Heart left ventricle (tissue), 13 donors: ENCODE measurements around the gene NPAS2.

Experiments
- CTCF ChIP-seq, 12 donors: fragments of 200-600 bp; sonication (generic) in 4 of 12; IDR thresholded peaks; one replicate each; pipeline versions ENCODE4 v1.5.0 to v1.8.0; 2018 to 2022; ENCODE audit warnings: antibody characterized with exemption in 12 of 12, mild to moderate bottlenecking in 5 of 12
- POLR2A ChIP-seq, 2 donors: fragments of 450-650 bp; IDR thresholded peaks; one replicate each; pipeline ENCODE4 v1.6.1; 2017; ENCODE audit warnings: antibody characterized with exemption in 2 of 2, mild to moderate bottlenecking in 2 of 2, moderate library complexity in 2 of 2
- donor health status: ischemic (EF 13 %, LVEDD 7.1; RV severe dilation, severe dysfunction).
- donor health status: DM: no; HTN: yes; CAD: no.
- donor health status: DM: no; HTN: no; CAD: no.
- donor health status: ischemic (EF 25% LVEDD 6.9; RV normal size, moderate dysfunction).
- donor health status: ischemic (EF 25% LVEDD 5.7; RV mildly dilated, moderate dysfunction).
- donor health status: ischemic (EF 35%, LVEDD 5.7; RV mildly dilated, moderate dysfunction).
- donor health status: nonischemic (EF 11% LVEDD 7.7; RV severe dilation, severe dysfunction).
- donor health status: DM: yes; HTN: yes; CAD: no.
- donor health status: PGD.
- donor health status: ischemic (EF 29% LVEDD 5.4; RV normal size, mild dysfunction).
- donor health status: nonischemic (EF 23%, LVEDD 6.1; RV moderate dilation, normal function).

- TF ChIP-seq CTCF (IDR thresholded peaks at IDR 0.05) (no peak), POLR2A (IDR thresholded peaks at IDR 0.05) (no peak)
These were observed 43.5 kb upstream of the NPAS2 start for GRCh38 chr2:100776445-100776844.
